Fibroblast of skin of left quadriceps (primary cell): Measurements from ENCODE around the gene CLPTM1L.
"Not testable (repeated sequence)": the region's sequence is repeated elsewhere in the genome, so short reads cannot be mapped to it uniquely, and the experiment has no call there.

Source experiments
- DNase-seq, 2 experiments: peaks; one replicate each; pipeline ENCODE4 v3.0.0-alpha.2; 2013; ENCODE audit warnings: low read depth in 2 of 2

The CLPTM1L gene

DNA sequence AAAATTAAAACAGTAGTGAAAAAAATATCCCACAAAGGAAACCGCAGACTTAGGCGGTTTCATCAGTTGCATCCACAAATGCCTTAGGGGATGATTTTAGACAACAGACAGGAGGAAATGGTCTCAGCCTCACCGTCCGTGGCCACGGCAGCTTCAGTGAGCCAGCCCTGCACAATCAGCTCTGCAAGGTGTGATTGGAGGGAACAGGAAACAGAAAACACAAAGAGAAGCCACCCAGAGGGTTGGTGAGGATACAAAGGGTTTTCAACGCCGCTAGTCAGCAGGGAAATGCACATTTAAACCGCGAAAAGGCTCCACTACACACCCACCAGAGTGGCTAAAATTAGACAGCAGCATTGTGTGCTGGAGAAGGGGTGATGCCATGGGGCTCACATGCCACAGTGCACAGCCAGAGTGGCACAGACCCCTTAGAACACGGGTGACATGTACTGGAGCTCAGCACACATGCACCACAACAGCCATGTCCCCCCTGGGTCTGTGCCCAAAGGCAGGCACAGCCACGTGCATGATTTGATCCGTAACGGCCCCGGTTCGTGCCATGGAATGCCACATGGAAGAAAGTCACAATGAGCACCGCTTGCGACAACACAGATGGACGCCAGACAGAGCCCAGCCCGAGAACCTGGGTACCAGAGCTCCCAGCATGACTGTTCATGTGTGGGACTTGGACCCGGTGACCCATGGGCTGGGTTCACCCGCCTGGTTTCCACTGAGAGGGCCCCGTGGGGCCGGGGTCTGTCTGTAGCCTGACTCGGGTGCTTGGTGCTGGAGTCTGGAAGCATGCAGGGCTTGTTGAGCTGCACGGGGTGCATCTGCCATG is 31.7 kb downstream of the CLPTM1L start:
- no peak for DNase-seq

DNA sequence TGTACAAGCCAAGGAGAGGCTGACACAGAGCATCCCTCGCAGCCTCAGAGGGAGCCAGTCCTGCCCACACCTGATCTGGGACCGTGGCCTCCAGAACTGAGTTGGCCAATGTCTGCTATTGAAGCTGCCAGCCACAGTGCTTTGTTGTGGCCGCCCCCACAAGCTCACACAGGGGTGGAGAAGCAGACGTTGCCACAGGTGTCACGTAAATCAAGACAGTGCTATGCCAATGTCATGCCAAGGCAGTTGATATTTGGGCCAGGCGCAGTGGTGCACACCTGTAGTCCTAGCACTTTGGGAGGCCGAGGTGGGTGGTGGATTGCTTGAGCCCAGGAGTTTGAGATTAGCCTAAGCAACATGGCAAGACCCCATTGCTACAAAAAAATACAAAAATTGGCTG is 32.7 kb downstream of the CLPTM1L start:
- no peak for DNase-seq

DNA sequence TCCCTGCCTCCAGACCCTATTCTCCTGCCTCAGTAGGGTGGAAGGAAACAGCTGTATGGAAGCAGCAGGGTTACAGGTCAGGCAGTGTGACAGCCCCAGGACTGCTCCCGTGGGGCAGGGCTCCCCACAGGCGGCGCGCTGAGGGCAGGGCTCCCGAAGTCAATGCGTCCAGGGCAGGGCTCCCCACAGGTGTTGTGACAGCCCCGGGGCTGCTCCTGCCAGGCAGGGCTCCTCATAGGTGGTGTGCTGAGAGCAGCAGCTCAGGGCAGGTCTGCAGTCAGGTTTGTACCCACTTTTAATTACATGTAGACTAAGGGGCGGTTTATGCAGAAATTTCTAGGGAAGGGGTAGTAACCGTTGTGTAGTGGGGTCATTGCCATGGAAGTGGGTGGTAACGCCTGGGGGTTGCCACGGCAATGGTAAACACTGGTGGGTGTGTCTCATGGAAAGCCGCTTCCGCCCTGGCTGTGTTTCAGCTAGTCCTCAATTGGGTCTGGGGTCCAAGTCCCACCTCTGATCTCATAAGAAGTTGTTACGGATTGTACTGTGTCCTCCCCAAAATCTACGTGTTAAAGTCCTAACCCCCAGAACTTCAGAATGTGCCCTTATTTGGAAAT is 33.4 kb downstream of the CLPTM1L start:
- DNase-seq, result no peak

DNA sequence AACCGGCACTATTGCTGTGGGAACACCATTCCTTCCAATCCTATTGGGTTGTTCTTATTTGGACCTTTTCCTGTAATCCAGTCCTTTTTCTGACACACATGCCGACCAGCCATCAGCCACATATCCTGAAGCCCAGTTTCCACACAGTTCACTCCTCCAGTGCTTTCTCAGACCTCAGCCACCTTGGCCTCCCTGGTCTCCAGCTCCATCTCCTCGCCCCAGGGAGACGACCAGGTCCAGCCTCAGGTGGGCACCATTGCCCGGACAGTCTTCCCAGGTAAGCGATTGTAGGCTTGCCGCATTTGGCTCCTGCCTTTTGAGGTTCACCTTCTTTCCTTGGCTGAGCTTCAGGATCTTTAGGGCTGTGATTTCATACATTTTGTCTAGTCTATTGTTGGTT is 34.8 kb downstream of the CLPTM1L start:
- no peak for DNase-seq

GRCh38 chr5:1304033-1304432 is 40.9 kb downstream of the CLPTM1L start:
- no peak for DNase-seq

DNA sequence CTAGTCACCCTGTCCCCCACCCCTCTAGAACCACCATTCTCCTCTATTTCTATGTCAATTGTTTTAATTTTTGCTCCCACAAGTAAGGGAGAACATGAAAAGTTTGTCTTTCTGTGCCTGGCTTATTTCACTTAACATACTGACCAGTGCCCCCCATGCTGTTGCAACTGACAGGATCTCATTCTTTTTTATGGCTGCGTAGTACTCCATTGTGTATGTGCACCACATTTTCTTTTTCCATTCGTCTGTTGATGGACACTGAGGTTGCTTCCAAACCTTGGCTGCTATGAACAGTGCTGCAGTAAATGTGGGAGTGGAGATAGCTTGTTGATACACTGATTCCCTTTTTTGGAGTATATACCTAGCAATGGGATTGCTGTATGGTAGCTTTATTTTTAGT is 42.6 kb downstream of the CLPTM1L start:
- DNase-seq, result no peak

GRCh38 chr5:1300581-1301083 is 44.3 kb downstream of the CLPTM1L start:
- no peak for DNase-seq

DNA sequence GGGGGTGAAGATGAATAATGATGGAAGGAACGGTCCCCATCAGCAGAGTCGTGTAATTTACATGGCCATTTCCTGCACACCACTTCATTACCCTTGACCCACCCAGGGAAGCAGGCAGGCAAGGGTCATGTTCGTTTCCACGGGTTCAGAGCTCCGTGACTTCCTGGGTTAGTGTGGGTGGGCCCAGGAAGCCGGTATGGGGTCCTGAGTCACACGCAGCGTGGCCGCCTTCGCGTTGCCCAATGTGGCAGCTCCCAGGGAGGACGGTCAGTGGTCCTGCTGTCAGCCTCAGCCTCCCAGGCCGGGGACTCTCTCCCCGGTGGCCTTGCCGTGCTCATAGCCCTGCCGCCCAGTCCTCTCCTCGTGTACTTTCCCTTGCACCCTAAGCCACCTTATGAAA is 44.9 kb downstream of the CLPTM1L start:
- no peak for DNase-seq

- DNase-seq, result no peak
These were observed 45.4 kb downstream of the CLPTM1L start for GRCh38 chr5:1299511-1299850.

GRCh38 chr5:1298723-1299510 is 46.0 kb downstream of the CLPTM1L start:
- DNase-seq, result no peak

DNA sequence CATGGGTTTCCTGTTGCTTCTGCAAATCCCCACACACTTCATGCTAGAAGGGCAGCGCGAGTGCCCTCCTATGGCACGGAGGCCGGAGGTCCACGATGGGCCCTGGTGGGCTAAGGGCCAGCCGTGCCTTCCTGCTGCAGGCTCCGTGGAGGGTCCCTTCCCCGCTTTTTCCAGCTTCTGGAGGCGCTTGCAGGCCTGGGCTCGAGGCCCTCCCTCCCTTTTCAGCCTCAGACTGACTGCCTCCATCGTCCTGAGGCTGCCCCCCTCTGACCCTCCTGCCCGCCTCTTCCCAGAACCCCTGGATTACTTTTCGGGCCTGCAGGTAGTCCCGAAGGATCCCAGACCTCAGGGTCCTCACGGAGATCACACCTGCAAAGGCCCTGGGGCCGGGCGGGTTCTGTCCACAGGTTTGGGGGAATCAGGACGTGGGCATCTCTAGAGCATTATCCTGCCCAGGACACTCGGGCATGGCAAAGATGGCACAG is 46.8 kb downstream of the CLPTM1L start:
- DNase-seq, result no peak

DNA sequence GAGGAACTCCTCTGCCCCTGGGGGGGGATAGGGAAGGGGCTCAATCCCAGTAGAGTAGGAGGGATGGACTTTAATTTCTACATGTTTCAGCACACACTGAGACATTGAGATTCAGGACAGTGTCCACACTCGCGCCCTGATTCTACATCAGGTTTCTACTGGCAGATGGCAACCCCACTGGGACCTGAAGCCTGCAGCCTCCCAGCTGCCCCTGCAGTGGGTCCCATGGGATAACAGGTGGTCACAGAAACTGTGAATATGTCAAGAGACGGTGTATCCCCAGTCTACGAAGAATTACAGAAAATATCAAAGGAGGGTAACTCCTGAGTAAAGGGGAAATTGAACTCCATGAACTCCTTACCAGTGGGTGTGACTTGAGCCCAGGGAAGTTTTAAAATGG is 47.7 kb downstream of the CLPTM1L start:
- DNase-seq, result no peak

DNA sequence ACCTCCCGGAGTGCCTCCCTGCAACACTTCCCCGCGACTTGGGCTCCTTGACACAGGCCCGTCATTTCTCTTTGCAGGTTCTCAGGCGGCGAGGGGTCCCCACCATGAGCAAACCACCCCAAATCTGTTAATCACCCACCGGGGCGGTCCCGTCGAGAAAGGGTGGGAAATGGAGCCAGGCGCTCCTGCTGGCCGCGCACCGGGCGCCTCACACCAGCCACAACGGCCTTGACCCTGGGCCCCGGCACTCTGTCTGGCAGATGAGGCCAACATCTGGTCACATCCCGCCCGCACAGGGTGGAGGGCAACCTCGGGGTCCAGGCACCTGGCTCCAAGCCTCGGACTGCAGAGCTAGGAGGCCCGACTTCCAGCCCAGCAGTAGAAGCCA is 49.3 kb downstream of the CLPTM1L start:
- DNase-seq, result no peak

GRCh38 chr5:1294835-1295649 is 49.9 kb downstream of the CLPTM1L start, which contains the start of gene TERT:
Gene TERT, minus strand, starts transcription at chr5:1295068. Its CDS starts 79 bp downstream, at chr5:1294989.
- no peak for DNase-seq

DNA sequence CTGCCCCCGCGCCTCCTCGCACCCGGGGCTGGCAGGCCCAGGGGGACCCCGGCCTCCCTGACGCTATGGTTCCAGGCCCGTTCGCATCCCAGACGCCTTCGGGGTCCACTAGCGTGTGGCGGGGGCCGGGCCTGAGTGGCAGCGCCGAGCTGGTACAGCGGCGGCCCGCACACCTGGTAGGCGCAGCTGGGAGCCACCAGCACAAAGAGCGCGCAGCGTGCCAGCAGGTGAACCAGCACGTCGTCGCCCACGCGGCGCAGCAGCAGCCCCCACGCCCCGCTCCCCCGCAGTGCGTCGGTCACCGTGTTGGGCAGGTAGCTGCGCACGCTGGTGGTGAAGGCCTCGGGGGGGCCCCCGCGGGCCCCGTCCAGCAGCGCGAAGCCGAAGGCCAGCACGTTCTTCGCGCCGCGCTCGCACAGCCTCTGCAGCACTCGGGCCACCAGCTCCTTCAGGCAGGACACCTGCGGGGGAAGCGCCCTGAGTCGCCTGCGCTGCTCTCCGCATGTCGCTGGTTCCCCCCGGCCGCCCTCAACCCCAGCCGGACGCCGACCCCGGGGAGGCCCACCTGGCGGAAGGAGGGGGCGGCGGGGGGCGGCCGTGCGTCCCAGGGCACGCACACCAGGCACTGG is 50.6 kb downstream of the CLPTM1L start:
- no peak for DNase-seq

GRCh38 chr5:1293416-1294205 is 51.3 kb downstream of the CLPTM1L start:
- DNase-seq, result no peak

GRCh38 chr5:1292846-1293415 is 52.0 kb downstream of the CLPTM1L start:
- DNase-seq, result no peak

- no peak for DNase-seq
These were observed 52.8 kb downstream of the CLPTM1L start for GRCh38 chr5:1292139-1292538.

DNA sequence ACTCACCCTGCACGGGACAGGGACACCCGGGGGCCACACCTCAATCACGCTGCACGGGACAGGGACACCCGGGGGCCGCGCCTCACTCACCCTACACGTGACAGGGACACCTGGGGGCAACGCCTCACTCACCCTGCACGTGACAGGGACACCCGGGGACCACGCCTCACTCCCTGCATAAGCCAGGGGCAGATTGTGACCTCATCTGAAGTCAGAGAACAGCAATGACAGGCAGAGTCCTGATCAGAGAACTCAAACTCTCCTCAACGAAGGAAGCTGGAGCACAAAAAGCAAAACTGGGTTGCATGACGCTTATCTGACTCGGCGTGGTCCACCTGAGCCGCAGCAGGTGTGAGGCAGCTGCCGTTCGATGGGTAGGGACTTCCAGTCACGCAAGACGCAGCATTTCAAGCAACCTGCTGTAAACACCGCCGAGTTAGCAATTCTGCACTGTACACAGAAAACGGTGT is 53.3 kb downstream of the CLPTM1L start:
- DNase-seq, result no peak

DNA sequence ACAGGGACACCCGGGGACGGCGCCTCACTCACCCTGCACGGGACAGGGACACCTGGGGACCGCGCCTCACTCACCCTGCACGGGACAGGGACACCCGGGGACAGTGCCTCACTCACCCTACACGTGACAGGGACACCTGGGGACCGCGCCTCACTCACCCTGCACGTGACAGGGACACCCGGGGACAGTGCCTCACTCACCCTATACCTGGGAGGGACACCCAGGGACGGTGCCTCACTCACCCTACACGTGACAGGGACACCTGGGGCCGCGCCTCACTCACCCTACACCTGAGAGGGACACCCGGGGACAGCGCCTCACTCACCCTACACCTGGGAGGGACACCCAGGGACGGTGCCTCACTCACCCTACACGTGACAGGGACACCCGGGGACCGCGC is 53.9 kb downstream of the CLPTM1L start:
- DNase-seq, result not testable (repeated sequence)
